COLO668 (cell line): Measurements from ENCODE around the gene LRP2.

ENCODE experiments used
- DNase-seq: peaks from one replicate; lab custom pipeline; 2025; ENCODE audit not compliant: unreplicated experiment; lab: John Stamatoyannopoulos, UW

LRP2 gene

GRCh38 chr2:169094676-169095075 lies 267.7 kb downstream of the LRP2 start:
- no peak for DNase-seq

DNA sequence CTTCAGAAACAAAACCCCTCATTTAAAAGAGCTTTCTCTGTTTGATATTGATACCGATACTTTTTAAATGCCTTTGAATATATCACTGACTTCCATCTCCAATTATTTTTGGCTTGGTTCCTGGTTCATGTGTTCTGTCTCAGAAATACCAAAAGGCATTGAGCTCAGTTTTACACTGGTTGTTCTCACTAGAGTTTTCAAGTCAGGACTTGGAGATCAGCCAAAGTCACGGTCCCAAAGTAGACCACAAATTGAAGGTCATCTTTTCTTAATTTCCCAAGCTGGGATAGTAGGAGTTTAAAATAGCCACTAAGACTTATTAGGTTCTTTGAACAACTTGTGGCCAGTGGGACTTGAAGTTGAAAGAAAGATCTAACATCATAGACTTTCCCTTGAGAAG lies 268.8 kb downstream of the LRP2 start:
- DNase-seq, result no peak

DNA sequence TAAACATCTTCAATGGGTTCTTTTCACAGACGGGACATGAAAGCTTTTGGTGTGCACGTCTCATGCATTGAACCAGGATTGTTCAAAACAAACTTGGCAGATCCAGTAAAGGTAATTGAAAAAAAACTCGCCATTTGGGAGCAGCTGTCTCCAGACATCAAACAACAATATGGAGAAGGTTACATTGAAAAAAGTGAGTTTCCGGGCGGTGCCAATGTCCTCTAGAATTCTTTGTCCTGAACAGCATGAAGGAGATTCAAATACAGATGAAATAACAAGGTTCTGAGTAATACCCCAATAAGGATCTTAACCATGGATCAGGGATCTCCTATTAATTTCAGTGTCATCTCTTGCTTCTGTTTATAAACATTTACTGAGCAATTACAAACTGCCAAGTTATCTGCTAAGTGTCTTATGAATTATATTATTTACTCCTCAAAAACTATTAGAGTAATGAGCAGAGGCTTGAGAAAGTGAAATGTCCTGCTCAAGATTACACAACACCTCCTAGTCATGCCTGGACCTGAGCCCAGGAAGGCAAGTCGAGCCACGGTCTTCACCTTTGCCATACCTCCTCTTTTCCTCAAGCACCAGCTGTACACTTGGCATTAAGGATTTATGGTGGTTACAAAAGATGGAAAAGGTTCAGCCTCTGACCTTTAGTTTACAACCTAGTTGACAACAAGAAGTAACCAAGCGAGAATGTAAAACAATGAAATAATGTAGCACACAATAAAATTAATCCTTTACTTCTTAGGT lies 270.4 kb downstream of the LRP2 start:
- no peak for DNase-seq

- no peak for DNase-seq
Observed at GRCh38 chr2:169091256-169091655, 271.1 kb downstream of the LRP2 start.

DNA sequence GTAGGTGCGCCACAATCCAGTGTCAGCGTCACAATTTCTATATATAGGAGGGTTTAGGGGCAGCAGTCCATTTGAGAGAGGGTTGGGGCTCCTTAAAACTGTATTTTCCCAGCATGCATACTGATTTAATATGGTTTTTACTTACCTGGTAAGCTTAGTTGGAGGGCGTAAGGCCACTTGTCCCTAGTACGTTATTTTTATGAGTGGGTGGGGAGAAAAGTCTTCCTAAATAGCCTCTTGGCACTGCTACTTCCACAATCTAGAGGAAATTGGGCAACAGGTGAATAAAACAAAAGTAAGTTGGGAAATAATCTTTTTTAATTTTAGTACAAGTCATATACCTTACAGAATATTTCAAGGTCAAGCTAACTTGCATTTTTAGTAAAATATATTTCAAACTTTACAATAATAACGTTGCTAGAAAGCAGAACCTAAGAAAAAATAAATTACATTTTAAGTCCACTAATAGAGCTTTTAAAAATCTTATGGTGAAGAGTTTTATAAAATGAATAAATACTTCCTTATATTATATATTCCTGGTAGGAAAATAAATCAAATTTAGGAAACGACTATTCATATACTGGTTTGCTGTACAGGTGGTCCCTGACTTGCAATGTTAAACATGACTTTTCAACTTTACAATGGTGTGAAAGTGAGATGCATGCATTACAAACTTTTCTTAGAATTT lies 272.1 kb downstream of the LRP2 start:
- no peak for DNase-seq

GRCh38 chr2:169089182-169089581 lies 273.2 kb downstream of the LRP2 start:
- no peak for DNase-seq

GRCh38 chr2:169087757-169088379 lies 274.5 kb downstream of the LRP2 start:
- no peak for DNase-seq

- DNase-seq, result no peak
Observed at GRCh38 chr2:169086893-169087467, 275.4 kb downstream of the LRP2 start.

DNA sequence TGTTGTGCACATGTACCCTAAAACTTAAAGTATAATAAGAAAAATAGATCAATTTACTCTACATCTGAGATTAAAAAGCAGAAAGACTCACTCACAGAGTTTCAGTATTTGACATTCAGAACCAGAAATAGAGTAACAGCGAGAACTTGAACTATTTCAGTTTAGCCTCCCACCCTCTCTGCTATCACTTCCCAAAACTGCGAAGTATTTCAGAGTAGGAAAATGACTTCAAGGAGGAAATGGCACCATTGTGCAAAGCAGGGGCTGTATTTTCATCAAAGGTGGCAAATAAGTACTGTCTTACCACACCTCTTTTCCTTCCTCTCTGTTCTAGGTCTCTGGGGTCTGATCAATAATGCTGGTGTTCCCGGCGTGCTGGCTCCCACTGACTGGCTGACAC lies 279.3 kb downstream of the LRP2 start:
- no peak for DNase-seq

GRCh38 chr2:169081551-169081950 lies 280.8 kb downstream of the LRP2 start:
- DNase-seq, result no peak

DNA sequence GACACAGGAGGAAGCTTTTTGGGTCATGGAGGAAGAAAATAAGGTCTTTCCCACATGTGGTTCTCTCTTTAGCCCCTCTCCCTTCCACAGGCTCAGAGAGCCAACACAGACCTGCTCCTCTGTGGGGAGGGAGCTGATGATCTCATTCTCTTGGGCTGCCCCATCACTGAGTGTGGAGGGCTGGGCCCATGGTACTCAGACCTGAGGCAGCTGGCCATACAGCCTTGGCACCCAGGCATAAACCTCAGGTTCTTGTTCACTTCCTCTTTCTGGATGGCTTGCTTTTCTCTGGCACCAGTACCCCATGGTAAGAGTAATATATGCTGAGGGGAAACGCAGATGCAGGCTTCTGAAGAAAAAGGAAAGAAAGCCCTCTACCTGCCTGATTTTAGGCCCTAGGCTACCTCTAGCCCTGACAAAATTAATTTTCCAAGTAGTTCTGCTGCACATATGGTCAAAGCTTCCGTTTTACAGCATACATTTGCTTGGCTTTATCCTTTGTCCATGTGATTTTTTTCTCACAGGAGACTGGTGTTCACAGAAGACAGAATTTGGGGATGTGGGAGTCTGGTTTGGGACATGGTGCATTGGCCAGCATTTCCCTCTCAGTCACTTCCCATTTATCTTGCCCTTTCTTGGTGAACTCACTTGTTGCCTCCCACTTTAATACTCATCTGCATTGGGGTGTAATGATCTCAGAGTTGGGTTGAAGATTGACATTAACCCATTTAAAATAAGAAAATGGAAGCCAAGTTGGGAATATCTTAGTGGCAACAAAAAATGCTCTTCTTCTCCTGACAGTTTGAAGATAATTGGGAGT lies 281.9 kb downstream of the LRP2 start:
- no peak for DNase-seq

GRCh38 chr2:169077674-169078240 lies 284.6 kb downstream of the LRP2 start:
- no peak for DNase-seq
